D721Med (cell line): ENCODE results near the gene MUC5AC.

Experiments used
- DNase-seq: peaks from one replicate; pipeline ENCODE4 v3.0.0; 2011; ENCODE audit warnings: low spot score; ENCODE audit not compliant: insufficient read length
- FAIRE-seq: peaks from 2 replicates; lab custom pipeline; 2011; peaks lifted over from hg19 to GRCh38; lab: Jason Lieb, UNC
- TF ChIP-seq, protein P1 (sequence below): IDR thresholded peaks from 2 replicates; pipeline ENCODE4 v1.5.1; 2012; ENCODE audit warnings: mild to moderate bottlenecking, control low read depth; ENCODE audit not compliant: insufficient read depth; ENCODE audit errors: missing control alignments

The MUC5AC gene

DNA sequence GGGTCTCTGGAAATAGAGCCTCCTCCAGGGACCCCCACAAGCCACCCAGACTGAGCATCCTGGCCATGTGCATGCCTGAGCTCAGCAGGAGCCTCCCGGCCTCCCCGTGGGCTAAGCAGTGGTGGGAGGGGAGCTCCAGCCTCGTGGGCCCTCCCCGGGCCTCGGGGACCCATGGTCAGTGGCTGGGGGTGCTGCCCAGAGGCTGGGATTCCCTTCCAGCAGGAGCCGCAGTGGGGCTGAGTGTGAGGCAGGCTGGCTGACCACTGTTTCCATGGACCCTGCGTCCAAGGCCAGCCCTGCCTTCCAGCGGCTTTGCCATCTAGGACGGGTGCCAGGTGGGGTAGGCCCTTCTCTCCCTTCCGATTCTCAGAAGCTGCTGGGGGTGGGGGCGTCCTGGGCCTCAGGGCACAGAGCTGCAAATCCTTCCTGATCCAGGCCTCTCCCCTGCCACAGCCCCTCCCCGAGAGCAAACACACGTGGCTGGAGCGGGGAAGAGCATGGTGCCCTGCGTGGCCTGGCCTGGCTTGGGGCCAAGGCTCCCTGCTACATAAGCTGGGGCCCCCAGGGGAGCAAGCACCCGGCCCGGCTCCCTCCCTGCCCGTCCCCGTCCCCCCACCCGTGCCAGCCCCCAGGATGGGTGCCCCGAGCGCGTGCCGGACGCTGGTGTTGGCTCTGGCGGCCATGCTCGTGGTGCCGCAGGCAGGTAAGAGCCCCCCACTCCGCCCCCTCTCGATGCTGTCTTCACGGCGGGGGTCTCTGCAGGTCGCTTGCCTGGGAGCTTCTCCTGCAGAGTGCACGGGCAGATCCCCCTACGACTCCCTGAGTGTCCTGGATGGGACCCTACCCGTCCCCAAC, 65.0 kb downstream of the MUC5AC start, which contains the start of gene MUC5B:
TSS of gene MUC5B (plus strand) at position 576 of the 855 bp plus-strand sequence. CDS start at position 634, 58 bp downstream.
- TF ChIP-seq, protein P1, sequence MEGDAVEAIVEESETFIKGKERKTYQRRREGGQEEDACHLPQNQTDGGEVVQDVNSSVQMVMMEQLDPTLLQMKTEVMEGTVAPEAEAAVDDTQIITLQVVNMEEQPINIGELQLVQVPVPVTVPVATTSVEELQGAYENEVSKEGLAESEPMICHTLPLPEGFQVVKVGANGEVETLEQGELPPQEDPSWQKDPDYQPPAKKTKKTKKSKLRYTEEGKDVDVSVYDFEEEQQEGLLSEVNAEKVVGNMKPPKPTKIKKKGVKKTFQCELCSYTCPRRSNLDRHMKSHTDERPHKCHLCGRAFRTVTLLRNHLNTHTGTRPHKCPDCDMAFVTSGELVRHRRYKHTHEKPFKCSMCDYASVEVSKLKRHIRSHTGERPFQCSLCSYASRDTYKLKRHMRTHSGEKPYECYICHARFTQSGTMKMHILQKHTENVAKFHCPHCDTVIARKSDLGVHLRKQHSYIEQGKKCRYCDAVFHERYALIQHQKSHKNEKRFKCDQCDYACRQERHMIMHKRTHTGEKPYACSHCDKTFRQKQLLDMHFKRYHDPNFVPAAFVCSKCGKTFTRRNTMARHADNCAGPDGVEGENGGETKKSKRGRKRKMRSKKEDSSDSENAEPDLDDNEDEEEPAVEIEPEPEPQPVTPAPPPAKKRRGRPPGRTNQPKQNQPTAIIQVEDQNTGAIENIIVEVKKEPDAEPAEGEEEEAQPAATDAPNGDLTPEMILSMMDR: no peak
- DNase-seq: no peak
- FAIRE-seq: no peak

DNA sequence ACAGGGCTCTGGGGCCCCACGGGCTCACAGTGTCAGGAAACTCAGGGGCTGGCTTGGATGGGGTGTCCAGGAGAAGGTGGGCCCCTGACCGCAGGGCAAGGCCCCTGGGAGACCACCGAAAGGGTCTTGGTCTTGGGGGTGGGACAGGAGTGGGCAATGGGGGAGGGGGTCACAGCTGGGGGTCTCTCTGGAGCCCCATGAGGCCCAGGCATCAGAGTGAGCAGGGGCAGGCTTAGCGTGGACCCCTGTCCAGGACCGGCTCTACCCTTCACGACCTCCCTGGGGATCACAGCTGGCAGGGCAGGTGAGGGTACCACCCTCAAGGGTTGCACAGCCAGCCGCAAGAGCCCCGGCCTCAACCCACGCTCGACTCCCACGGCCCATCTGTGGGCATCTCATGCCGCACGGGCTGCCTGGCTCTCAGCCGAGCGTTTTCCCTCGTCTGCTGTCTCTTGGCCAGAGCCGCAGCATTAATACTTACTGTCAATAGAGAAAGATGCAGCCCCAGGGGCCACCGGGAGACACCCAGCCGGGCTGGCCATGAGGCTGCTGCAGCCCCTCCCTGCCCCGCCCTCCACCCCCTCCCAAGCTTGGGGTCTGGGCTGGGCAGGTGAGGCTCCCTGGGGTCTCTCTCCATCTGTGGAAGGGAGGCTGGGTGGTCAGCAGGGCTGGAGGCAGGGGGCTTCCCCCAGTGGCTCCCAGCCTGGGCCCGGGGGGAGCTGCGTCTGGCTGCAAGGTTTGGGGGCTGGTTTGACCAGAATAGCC, 65.8 kb downstream of the MUC5AC start:
- no peak for DNase-seq
- no peak for FAIRE-seq
- TF ChIP-seq, protein P1: no peak

DNA sequence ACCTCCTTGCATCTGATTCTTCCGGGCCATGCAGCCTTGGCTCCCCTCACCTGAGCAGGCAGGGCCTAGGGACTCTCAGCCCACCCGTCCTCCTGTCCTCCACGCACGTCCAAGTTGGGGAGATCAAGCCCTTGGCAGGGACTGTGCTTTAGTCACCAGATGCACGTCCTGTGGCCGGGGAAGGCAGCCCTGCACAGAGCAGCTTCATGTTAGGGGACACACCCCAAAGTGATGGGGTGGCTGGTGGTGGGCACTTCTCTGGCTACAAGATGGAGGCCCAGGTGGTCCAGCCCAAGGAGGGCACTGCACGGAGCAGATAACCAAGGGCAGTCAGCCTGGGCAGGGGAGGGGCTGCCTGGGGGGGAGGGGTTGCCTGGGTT, 66.3 kb downstream of the MUC5AC start:
- FAIRE-seq (no peak), DNase-seq (no peak)
- TF ChIP-seq, protein P1: no peak

DNA sequence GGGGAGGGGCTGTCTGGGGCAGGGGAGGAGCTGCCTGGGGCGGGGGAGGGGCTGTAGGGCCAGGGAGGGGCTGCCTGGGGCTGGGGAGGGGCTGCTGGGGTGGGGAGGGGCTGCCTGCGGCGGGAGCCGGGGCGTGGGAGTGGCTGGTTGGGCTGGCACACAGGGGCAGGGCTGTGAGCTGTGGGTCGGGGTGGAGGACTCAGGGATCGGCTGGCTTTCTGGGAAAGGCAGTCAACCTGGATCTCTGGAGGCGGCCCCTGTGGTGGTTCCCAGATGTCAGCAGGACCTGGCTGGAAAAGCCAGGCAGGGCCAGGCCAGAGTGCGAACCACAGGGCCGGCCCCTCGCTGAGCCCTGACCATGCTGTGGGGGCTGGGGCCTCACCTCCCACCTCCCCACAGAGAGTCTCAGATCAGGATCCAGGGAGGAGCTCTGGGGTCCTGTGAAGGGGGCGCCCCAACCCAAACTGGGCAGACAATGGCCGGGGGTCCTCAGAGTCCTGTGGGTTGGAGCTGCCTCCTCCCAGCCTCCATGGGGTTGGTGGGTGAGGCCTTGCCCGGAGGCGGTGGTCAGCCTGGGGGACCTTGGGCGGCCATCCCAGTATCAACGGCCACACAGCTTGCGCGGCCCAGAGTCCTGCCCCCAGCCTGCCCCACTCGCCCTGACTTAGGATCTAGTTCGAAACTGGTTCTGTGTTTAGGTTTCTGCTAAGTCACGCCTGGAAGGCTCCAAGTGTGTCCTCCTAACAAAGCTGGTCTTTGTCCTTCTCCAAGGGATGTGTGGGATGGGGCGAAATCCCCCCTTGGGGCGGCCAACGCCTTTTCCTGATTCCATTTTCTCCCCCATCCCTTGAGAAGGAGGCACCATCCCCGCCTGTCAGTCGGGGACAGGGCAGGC, 67.0 kb downstream of the MUC5AC start:
- FAIRE-seq: no peak
- TF ChIP-seq, protein P1: no peak
- peak; percentile 4 for DNase-seq

DNA sequence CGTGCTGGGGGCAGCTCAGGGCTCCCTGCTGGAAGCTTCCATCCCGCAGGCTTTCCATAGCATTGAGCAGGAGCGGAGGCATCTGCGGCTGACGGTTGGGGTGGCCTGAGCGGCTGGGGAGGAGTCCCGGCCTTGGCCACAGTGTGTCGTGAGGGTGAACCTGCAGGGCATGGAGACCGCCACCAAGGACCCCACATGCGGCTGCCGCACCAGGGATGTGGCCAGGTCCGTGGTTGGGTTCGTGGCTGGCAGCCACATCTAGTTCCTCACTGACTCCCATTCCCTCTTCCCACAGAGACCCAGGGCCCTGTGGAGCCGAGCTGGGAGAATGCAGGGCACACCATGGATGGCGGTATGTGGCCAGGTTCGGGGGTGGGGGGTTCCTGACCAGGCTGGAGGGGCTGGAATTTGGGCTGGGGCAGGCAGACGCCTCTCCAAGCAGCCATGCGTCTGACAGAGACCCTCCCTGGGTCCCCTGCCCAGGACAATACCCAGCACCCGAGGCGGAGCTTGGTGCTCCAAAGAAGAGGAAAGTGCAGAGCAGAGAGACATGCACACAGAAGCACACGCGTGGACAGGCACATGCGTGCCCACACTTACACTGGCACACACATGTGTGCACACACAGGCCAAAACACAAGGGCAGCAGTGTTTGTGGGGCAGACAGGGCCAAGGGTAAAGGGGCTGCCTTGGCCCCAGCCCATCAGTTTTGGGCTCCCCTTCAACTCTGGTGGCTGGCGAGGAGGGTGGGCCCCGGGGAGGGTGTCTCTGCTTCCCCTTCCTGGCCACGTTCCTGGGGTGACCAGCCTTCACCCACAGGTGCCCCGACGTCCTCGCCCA, 67.9 kb downstream of the MUC5AC start:
- FAIRE-seq (no peak), DNase-seq (no peak)
- TF ChIP-seq, protein P1: no peak

DNA sequence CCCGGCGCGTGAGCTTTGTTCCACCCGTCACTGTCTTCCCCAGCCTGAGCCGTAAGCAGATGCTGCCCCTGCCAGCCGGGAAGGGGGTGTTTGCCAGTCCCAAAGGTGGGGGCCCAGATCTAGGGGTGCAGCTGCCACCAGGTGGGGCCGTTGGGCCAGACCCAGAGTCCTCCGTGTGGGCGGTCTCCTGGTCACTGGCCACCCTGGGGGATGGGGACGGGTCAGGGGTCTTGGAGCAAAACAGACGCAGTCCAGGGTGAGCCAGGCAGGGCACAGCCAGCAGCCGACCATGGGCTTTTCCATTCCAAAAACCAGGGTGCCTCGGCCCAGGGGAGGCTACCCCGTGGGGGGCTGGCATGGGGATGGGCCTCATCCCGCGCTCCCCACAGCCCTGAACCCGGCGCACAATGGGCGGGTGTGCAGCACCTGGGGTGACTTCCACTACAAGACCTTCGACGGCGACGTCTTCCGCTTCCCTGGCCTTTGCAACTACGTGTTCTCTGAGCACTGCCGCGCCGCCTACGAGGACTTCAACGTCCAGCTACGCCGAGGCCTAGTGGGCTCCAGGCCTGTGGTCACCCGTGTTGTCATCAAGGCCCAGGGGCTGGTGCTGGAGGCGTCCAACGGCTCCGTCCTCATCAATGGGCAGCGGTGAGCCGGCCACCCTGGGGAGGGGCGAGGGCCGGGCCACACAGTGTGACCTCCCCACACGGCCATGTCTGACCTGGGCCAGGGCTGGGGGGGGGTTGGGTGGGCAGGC, 68.7 kb downstream of the MUC5AC start:
- TF ChIP-seq, protein P1: no peak
- DNase-seq: peak; percentile 4
- no peak for FAIRE-seq
